Testis (tissue), 2 donors: ENCODE measurements around the gene ANTXR2.

Source experiments
- CTCF ChIP-seq, 3 experiments: fragments of 450-650 bp in 2 of 3; fragments of 200-600 bp in 1 of 3; sonication (generic) in 1 of 3; IDR thresholded peaks; one replicate each; pipeline ENCODE4 v1.5.1; 2016 to 2019; ENCODE audit warnings: antibody characterized with exemption in 3 of 3, mild to moderate bottlenecking in 2 of 3, moderate library complexity in 1 of 3
- POLR2A ChIP-seq: fragments of 450-650 bp; IDR thresholded peaks from one replicate; pipeline ENCODE4 v1.6.1; 2017; ENCODE audit warnings: antibody characterized with exemption, mild to moderate bottlenecking, moderate library complexity

- TF ChIP-seq POLR2A (no peak), CTCF (IDR thresholded peaks at IDR 0.05) (no peak)
Observed at GRCh38 chr4:80097400-80098177, 24.6 kb upstream of the ANTXR2 start.
